Cardiac muscle cell (in vitro differentiated cells and primary cell): ENCODE measurements around the gene NT5E. TPM values are rescaled to one million over a fixed set of nuclear protein-coding genes. Genes with fewer than 3 reads are reported as not detected.
A peak's percentile ranks its signal among the peaks of the same experiment; 100 is the strongest.

Source experiments
- DNase-seq, 2 donors: peaks; one replicate each; pipeline versions ENCODE4 v3.0.0 to v3.0.0-alpha.2; 2010 to 2017; ENCODE audit warnings: low read depth in 1 of 2, low spot score in 1 of 2
- H3K27ac ChIP-seq: fragments of 200-600 bp; sonication (generic); 2 replicates; pipeline ENCODE4 v1.5.1; 2016
- H3K27me3 ChIP-seq: fragments of 200-600 bp; sonication (generic); 2 replicates; pipeline ENCODE4 v1.6.0; 2016; ENCODE audit warnings: control low read depth
- H3K36me3 ChIP-seq: fragments of 200-600 bp; sonication (generic); 2 replicates; pipeline ENCODE4 v1.5.1; 2016; ENCODE audit warnings: control low read depth
- H3K4me1 ChIP-seq: fragments of 200-600 bp; sonication (generic); 2 replicates; pipeline ENCODE4 v1.8.1; 2017; ENCODE audit warnings: low read depth, mild to moderate bottlenecking, mixed run types
- H3K4me3 ChIP-seq: fragments of 200-600 bp; sonication (generic); 2 replicates; pipeline ENCODE4 v1.5.1; 2016; ENCODE audit warnings: mild to moderate bottlenecking
- H3K9me3 ChIP-seq: fragments of 200-600 bp; sonication (generic); 2 replicates; pipeline ENCODE4 v1.5.1; 2017; ENCODE audit warnings: low read depth, mild to moderate bottlenecking, control low read depth
- CTCF ChIP-seq: IDR thresholded peaks from 2 replicates; pipeline ENCODE4 v1.5.1; 2012; ENCODE audit warnings: low read depth, mild to moderate bottlenecking, low read length
- polyA plus RNA-seq: library from polyadenylated mRNA; unstranded; fragments of >200 nt; fragmentation: Nextera tagmentation; extraction: Ambion mirVana; gene quantifications from 2 replicates; pipeline ENCODE4 v1.2.1, GENCODE V29; 2016
- total RNA-seq: library from RNA; depleted of rRNA; stranded (reverse); fragments of >200 nt; gene quantifications from 2 replicates; pipeline ENCODE4 v1.2.3, GENCODE V29; 2016

Gene NT5E
- total and polyA plus RNA-seq, 2 experiments from 2014 or later, result 0.70 to 0.80 TPM

- Histone ChIP-seq H3K4me1 (no peaks in the 10 kb centered on the region), H3K4me3 (no peak overlapping the region), H3K27me3 (no peaks in the 10 kb centered on the region), H3K9me3 (no peaks in the 10 kb centered on the region), H3K27ac (no peak overlapping the region), H3K36me3 (no peaks in the 10 kb centered on the region)
- TF ChIP-seq CTCF, result no peak
- peak in 1 of 2 donors; percentile 89 for DNase-seq
Measured at GRCh38 chr6:85460921-85461797, 11.3 kb downstream of the NT5E start.

GRCh38 chr6:85461798-85462170 is 11.9 kb downstream of the NT5E start:
- H3K27me3 ChIP-seq, result no peaks in the 10 kb centered on the region
- no peaks in the 10 kb centered on the region for H3K4me1 ChIP-seq
- DNase-seq, result no peak
- no peaks in the 10 kb centered on the region for H3K9me3 ChIP-seq
- TF ChIP-seq CTCF, result no peak
- H3K4me3 ChIP-seq, result no peak overlapping the region
- H3K27ac ChIP-seq, result no peak overlapping the region
- H3K36me3 ChIP-seq, result no peaks in the 10 kb centered on the region

GRCh38 chr6:85462673-85463072 is 12.8 kb downstream of the NT5E start:
- Histone ChIP-seq H3K27ac (no peak overlapping the region), H3K4me3 (no peak overlapping the region)

GRCh38 chr6:85463621-85464259 is 13.9 kb downstream of the NT5E start:
- Histone ChIP-seq H3K4me1 (no peaks in the 10 kb centered on the region), H3K27ac (no peak overlapping the region), H3K36me3 (no peaks in the 10 kb centered on the region), H3K4me3 (no peak overlapping the region), H3K9me3 (no peaks in the 10 kb centered on the region), H3K27me3 (no peaks in the 10 kb centered on the region)
- TF ChIP-seq CTCF, result no peak
- DNase-seq, result no peak

More at GRCh38 chr6:85462673-85463072, 12.8 kb downstream of the NT5E start:
- Histone ChIP-seq H3K36me3 (no peaks in the 10 kb centered on the region), H3K4me1 (no peaks in the 10 kb centered on the region), H3K27me3 (no peaks in the 10 kb centered on the region), H3K9me3 (no peaks in the 10 kb centered on the region)
- DNase-seq, result no peak
- TF ChIP-seq CTCF, result no peak

- no peaks in the 10 kb centered on the region for H3K27me3 ChIP-seq
- no peak for TF ChIP-seq CTCF
- H3K4me3 ChIP-seq, result no peak overlapping the region
- H3K4me1 ChIP-seq, result no peaks in the 10 kb centered on the region
- no peak overlapping the region for H3K27ac ChIP-seq
- H3K9me3 ChIP-seq, result no peaks in the 10 kb centered on the region
- peak in 1 of 2 donors; percentile 97 for DNase-seq
- no peaks in the 10 kb centered on the region for H3K36me3 ChIP-seq
Measured at GRCh38 chr6:85464260-85464644, 14.4 kb downstream of the NT5E start.
